MCF 10A (cell line): Measurements from ENCODE around the gene PPP1R1C. TPM values are rescaled to one million over a fixed set of nuclear protein-coding genes. Genes with fewer than 3 reads are reported as not detected.

ENCODE experiments used
- BruUV-seq: library from RNA; stranded (reverse); fragments of 400-500 nt; replicated peaks from 2 replicates; lab custom pipeline; 2021; lab: Mats Ljungman, UMichigan
- CTCF ChIA-PET: fragments of 300-600 bp; sonication (Branson Sonifier 250); formaldehyde crosslinking; extraction: SDS; loops from one replicate; lab custom pipeline; 2021; ENCODE audit warnings: antibody characterized with exemption, inconsistent platforms; lab: Yijun Ruan, JAX
- POLR2A ChIA-PET: fragments of 300-600, 350-650 bp; sonication (Branson Sonifier 250); formaldehyde crosslinking; extraction: SDS; loops from one replicate; lab custom pipeline; 2020; ENCODE audit warnings: antibody characterized with exemption, inconsistent platforms; lab: Yijun Ruan, JAX
- DNase-seq: peaks from one replicate; pipeline ENCODE4 v3.0.0-alpha.2; 2018; ENCODE audit not compliant: unreplicated experiment
- H3K27ac Mint-ChIP-seq: one replicate; pipeline ENCODE4 v1.8.0; 2022; ENCODE audit warnings: mild to moderate bottlenecking, low read depth, mixed read lengths; ENCODE audit not compliant: unreplicated experiment
- H3K27me3 Mint-ChIP-seq: one replicate; pipeline ENCODE4 v1.8.0; 2022; ENCODE audit warnings: mixed read lengths; ENCODE audit not compliant: insufficient read depth, unreplicated experiment
- H3K36me3 Mint-ChIP-seq: one replicate; pipeline ENCODE4 v1.8.0; 2022; ENCODE audit warnings: mild to moderate bottlenecking, moderate library complexity, mixed read lengths; ENCODE audit not compliant: insufficient read depth, unreplicated experiment
- H3K4me1 Mint-ChIP-seq: one replicate; pipeline ENCODE4 v1.8.0; 2022; ENCODE audit warnings: mixed read lengths; ENCODE audit not compliant: insufficient read depth, unreplicated experiment
- H3K4me3 Mint-ChIP-seq: one replicate; pipeline ENCODE4 v1.8.0; 2022; ENCODE audit warnings: mild to moderate bottlenecking, moderate library complexity, mixed read lengths; ENCODE audit not compliant: unreplicated experiment
- H3K9me3 Mint-ChIP-seq: one replicate; pipeline ENCODE4 v1.8.0; 2022; ENCODE audit warnings: mixed read lengths; ENCODE audit not compliant: unreplicated experiment
- intact Hi-C: fragments of 100-400 bp; cut with micrococcal nuclease; formaldehyde crosslinking; loops from 2 replicates; pipeline ENCODE4 v1.14.1; 2022
- total RNA-seq: library from RNA; stranded (reverse); gene quantifications from 2 replicates; pipeline ENCODE4 v1.2.3, GENCODE V29; 2022
- TF ChIP-seq, protein P1 (sequence below): fragments of 200-600 bp; IDR thresholded peaks from one replicate; pipeline ENCODE4 v1.8.0; 2022; ENCODE audit warnings: antibody characterized with exemption, mild to moderate bottlenecking; ENCODE audit not compliant: unreplicated experiment

Gene PPP1R1C
- total RNA-seq, 1 experiment from 2014 or later, result not detected

DNA sequence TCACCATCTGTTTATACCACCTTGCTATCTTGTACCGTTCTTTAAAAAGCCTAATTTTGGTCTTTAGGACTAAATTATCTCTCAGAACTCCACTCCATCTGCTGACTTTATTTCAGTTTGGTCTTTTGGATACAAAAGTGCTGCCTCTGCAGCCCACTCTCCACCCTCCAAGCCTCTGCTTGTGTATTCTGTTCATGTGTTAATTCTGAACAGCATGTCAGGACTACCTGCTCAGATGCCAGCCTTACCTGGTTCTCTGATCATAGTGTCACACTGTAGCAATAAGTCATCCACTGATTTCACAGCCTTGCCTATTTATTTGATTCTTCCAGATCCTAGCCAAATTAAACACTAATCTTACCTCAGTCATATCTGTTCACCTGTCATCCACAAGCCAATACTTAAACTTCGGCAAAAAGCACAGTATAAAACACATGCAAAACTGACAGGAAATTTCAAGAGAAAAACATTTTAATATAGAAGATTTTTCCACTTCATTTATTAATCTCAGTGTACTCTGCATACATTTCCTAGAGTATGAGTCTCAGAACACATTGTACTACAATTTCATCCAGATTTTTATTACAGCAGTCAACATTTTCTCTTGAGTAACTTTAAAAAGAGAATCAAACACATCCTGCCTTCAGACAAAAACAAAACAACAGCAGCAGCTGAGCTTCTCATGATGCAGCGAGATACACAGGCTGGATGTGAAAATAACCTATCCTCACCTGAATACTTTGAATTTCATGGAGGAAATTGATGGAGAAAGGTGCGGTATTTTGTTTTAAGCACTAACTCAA lies 64.9 kb downstream of the PPP1R1C start:
- CTCF ChIA-PET, result no interaction called here
- TF ChIP-seq, protein P1, sequence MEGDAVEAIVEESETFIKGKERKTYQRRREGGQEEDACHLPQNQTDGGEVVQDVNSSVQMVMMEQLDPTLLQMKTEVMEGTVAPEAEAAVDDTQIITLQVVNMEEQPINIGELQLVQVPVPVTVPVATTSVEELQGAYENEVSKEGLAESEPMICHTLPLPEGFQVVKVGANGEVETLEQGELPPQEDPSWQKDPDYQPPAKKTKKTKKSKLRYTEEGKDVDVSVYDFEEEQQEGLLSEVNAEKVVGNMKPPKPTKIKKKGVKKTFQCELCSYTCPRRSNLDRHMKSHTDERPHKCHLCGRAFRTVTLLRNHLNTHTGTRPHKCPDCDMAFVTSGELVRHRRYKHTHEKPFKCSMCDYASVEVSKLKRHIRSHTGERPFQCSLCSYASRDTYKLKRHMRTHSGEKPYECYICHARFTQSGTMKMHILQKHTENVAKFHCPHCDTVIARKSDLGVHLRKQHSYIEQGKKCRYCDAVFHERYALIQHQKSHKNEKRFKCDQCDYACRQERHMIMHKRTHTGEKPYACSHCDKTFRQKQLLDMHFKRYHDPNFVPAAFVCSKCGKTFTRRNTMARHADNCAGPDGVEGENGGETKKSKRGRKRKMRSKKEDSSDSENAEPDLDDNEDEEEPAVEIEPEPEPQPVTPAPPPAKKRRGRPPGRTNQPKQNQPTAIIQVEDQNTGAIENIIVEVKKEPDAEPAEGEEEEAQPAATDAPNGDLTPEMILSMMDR, result no peak
- no peak for DNase-seq
- POLR2A ChIA-PET, result no interaction called here
- Mint-ChIP-seq H3K27me3 (no peaks in the 10 kb centered on the region), H3K4me1 (no peaks in the 10 kb centered on the region), H3K9me3 (peaks cover 8% of the 10 kb centered on the region), H3K36me3 (no peaks in the 10 kb centered on the region), H3K4me3 (no peak overlapping the region), H3K27ac (no peak overlapping the region)
- intact Hi-C loops, result no loop called here
- BruUV-seq, result no TSS peak

DNA sequence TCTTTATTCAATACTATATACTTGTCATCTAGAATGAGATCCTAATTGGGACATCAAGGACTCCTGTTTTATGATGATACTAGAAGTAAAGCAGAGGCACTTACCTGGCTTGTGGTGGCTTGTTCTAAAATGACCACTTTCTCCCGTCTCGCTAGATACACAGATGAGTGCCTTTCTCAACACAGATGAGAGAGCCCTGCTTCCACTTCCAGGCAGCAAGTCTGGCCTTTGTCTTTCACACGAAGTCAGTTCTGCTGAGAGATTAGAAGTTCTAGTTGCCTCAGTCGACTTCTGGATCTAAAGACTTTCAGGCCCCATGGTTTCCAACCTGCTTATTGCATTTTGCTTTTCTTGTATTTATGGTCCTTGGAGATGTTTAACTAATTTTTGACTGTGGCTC lies 70.3 kb downstream of the PPP1R1C start:
- TF ChIP-seq, protein P1, result no peak
- BruUV-seq, result no TSS peak
- intact Hi-C loops, result no loop called here
- peaks cover 4% of the 10 kb centered on the region for H3K4me1 Mint-ChIP-seq
- H3K36me3 Mint-ChIP-seq, result no peaks in the 10 kb centered on the region
- no peaks in the 10 kb centered on the region for H3K27me3 Mint-ChIP-seq
- no peak overlapping the region for H3K4me3 Mint-ChIP-seq
- DNase-seq, result no peak
- no peak overlapping the region for H3K27ac Mint-ChIP-seq
- CTCF ChIA-PET, result no interaction called here
- POLR2A ChIA-PET, result no interaction called here
- H3K9me3 Mint-ChIP-seq, result peaks cover 8% of the 10 kb centered on the region

DNA sequence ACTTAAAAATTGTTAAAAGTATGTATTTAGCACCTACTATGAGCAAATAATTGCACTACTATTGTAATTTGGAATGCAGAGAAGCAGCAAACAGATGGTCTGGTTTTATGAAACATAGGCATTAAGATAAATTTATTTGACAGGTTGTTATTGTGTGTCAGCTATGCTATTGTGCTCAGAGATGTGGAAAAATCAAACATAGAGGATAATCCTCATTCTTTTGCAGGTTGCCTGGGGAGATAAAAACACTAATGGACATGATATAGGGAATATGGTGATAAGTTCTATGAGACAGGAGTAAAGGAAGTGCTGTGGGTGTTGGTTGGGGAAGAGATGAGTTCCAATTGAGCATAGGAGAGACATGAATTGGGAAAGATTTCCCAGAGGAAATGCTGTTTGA lies 71.3 kb downstream of the PPP1R1C start:
- BruUV-seq, result no TSS peak

DNA sequence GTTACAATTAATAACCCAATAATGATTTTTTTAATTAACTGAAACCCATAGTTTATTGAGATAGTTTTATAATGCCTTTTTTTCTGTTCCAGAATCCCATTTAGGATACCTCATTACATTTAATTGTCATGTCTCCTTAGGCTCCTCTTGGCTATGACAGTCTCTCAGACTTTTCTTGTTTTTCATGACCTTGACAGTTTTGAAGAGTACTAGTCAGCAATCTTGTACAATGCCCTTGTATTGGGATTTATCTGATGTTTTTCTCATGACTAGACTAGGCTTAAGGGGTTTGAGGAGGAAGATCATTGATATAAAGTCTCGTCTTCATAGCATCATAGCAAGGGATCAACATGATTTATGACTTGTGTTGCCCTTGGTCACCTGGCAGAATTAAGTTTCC lies 72.4 kb downstream of the PPP1R1C start:
- Mint-ChIP-seq H3K27ac (no peak overlapping the region), H3K4me3 (no peak overlapping the region), H3K4me1 (peaks cover 4% of the 10 kb centered on the region), H3K9me3 (peaks cover 8% of the 10 kb centered on the region), H3K36me3 (no peaks in the 10 kb centered on the region), H3K27me3 (no peaks in the 10 kb centered on the region)
- ChIA-PET POLR2A (no interaction called here), CTCF (no interaction called here)
- no TSS peak for BruUV-seq
- intact Hi-C loops, result no loop called here
- TF ChIP-seq, protein P1, result no peak
- DNase-seq, result no peak

More for the DNA sequence above, 71.3 kb downstream of the PPP1R1C start:
- no peak for DNase-seq
- intact Hi-C loops, result no loop called here
- Mint-ChIP-seq H3K27ac (no peak overlapping the region), H3K9me3 (peaks cover 8% of the 10 kb centered on the region), H3K27me3 (no peaks in the 10 kb centered on the region), H3K4me3 (no peak overlapping the region), H3K4me1 (peaks cover 4% of the 10 kb centered on the region), H3K36me3 (no peaks in the 10 kb centered on the region)
- CTCF ChIA-PET, result no interaction called here
- POLR2A ChIA-PET, result no interaction called here
- TF ChIP-seq, protein P1, result no peak
